Stomach (tissue), 9 donors: ENCODE results near the gene TOMT. TPM values are rescaled to one million over a fixed set of nuclear protein-coding genes. Genes with fewer than 3 reads are reported as not detected.

ENCODE experiments used
- DNase-seq, 2 donors: peaks; one replicate each; pipeline versions ENCODE4 v3.0.0 to v3.0.0-alpha.2; 2013 to 2019
- H3K27ac ChIP-seq, 5 donors: fragments of 200-600 bp in 4 of 5; sonication (generic) in 4 of 5; one replicate each; pipeline ENCODE4 v1.5.1; 2013 to 2019; ENCODE audit warnings: mild to moderate bottlenecking in 1 of 5, moderate library complexity in 1 of 5
- H3K27me3 ChIP-seq, 3 donors: fragments of 200-600 bp; sonication (generic); one replicate each; pipeline ENCODE4 v1.5.1; 2017 to 2019; ENCODE audit warnings: mixed run types in 1 of 3
- H3K36me3 ChIP-seq, 4 donors: fragments of 200-600 bp; sonication (generic); 1 replicate in 3 of 4; 2 replicates in 1 of 4; pipeline ENCODE4 v1.5.1; 2016 to 2019
- H3K4me1 ChIP-seq, 4 donors: fragments of 200-600 bp; sonication (generic); one replicate each; pipeline ENCODE4 v1.5.1; 2016 to 2019
- H3K4me3 ChIP-seq, 4 donors: fragments of 200-600 bp; sonication (generic) in 3 of 4; one replicate each; pipeline ENCODE4 v1.5.1; 2016 to 2019; ENCODE audit warnings: mild to moderate bottlenecking in 1 of 4
- H3K9me3 ChIP-seq, 4 donors: fragments of 200-600 bp; sonication (generic); one replicate each; pipeline ENCODE4 v1.5.1; 2016 to 2019
- EP300 ChIP-seq: sonication (generic); formaldehyde crosslinking; IDR thresholded peaks from one replicate; pipeline ENCODE4 v1.6.1; 2017; ENCODE audit warnings: antibody characterized with exemption
- POLR2A ChIP-seq, 4 donors: fragments of 450-650 bp; IDR thresholded peaks; one replicate each; pipeline ENCODE4 v1.6.1; 2016; ENCODE audit warnings: antibody characterized with exemption in 4 of 4, control low read depth in 2 of 4, mild to moderate bottlenecking in 1 of 4, moderate library complexity in 1 of 4
- POLR2AphosphoS5 ChIP-seq, 3 donors: sonication (generic); formaldehyde crosslinking; IDR thresholded peaks; one replicate each; pipeline ENCODE4 v1.6.1; 2016; ENCODE audit warnings: antibody characterized with exemption in 3 of 3
- WGBS, 5 donors: extraction: QIAGEN DNeasy Blood & Tissue Kit in 3 of 5; methylation state at CpG; one replicate each; pipeline versions ENCODE4 v1.1.5 to v1.1.7; 2013 to 2018; 5-methylcytosine and 5-hydroxymethylcytosine counted together
- intact Hi-C: fragments of 100-400 bp; cut with DNase I; formaldehyde crosslinking; loops from one replicate; pipeline ENCODE4 v1.15.1; 2023; ENCODE audit warnings: low total_unique reads
- polyA plus RNA-seq, 3 donors: library from polyadenylated mRNA; stranded (reverse); fragments of 200-250 nt; gene quantifications; one replicate each; pipeline ENCODE4 v1.2.3, GENCODE V29; 2013
- total RNA-seq, 5 donors: library from RNA; depleted of rRNA; stranded (reverse); fragments of >200 nt; gene quantifications; one replicate each; pipeline versions ENCODE4 v1.1.0 to v1.2.3, GENCODE V29; 2014 to 2016
- TF ChIP-seq, protein P1 (sequence below), 7 experiments: fragments of 450-650 bp in 4 of 7; fragments of 200-600 bp in 3 of 7; sonication (generic) in 3 of 7; IDR thresholded peaks; one replicate each; pipeline ENCODE4 v1.5.1; 2016 to 2019; ENCODE audit warnings: antibody characterized with exemption in 7 of 7, control low read depth in 2 of 7, mild to moderate bottlenecking in 1 of 7
- donor health status: healthy with polysubstance abuse.
- donor health status: Bipolar disorder and iron deficiency.
- donor health status: healthy.

Gene TOMT
- total and polyA plus RNA-seq, 8 donors: not detected

DNA sequence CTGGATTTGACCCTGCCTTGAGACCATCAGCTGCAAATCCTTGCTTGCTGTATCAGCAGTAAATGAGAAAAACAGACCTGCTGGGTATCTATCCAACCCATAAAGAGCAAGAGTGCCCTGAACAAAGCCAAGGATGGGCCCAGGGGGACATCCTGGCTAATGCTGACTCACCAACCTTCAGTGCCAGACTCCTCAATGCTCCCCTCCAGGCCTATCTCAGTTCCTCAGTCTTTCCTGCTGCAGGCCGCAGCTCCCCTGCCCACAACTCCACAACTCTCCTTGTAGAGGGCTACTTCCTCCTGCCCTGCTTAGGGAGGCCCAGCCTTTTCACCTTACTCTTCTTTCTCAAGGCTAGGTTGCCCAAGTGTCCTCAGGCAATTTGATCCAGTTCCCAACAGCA lies 5.3 kb upstream of the TOMT start:
- intact Hi-C loops: no loop called here
- Histone ChIP-seq H3K4me1 (peaks cover 22 to 51% (median 45%) of the 10 kb centered on the region in 4 donors), H3K27ac (peak overlapping the region in 1 of 5 donors; percentile 51), H3K4me3 (no peak overlapping the region), H3K9me3 (no peaks in the 10 kb centered on the region), H3K36me3 (peaks cover 32 to 57% (median 50%) of the 10 kb centered on the region in 4 donors), H3K27me3 (no peaks in the 10 kb centered on the region)
- DNase-seq: no peak
- WGBS, 5 donors: 69 to 92% (median 83%) methylated on average over 1 of the region's 1 CpG
- TF ChIP-seq POLR2A (IDR thresholded peaks at IDR 0.05) (no peak), POLR2AphosphoS5 (IDR thresholded peaks at IDR 0.05) (no peak), EP300 (no peak)
- TF ChIP-seq, protein P1, sequence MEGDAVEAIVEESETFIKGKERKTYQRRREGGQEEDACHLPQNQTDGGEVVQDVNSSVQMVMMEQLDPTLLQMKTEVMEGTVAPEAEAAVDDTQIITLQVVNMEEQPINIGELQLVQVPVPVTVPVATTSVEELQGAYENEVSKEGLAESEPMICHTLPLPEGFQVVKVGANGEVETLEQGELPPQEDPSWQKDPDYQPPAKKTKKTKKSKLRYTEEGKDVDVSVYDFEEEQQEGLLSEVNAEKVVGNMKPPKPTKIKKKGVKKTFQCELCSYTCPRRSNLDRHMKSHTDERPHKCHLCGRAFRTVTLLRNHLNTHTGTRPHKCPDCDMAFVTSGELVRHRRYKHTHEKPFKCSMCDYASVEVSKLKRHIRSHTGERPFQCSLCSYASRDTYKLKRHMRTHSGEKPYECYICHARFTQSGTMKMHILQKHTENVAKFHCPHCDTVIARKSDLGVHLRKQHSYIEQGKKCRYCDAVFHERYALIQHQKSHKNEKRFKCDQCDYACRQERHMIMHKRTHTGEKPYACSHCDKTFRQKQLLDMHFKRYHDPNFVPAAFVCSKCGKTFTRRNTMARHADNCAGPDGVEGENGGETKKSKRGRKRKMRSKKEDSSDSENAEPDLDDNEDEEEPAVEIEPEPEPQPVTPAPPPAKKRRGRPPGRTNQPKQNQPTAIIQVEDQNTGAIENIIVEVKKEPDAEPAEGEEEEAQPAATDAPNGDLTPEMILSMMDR (IDR thresholded peaks at IDR 0.05): no peak

- WGBS, 5 donors: 28 to 45% (median 42%) methylated on average over 4 of the region's 4 CpGs
- no peak for TF ChIP-seq POLR2AphosphoS5 (IDR thresholded peaks at IDR 0.05)
- TF ChIP-seq POLR2A (IDR thresholded peaks at IDR 0.05): no peak
- TF ChIP-seq, protein P1 (IDR thresholded peaks at IDR 0.05): no peak
- no peak for TF ChIP-seq EP300
- intact Hi-C loops: no loop called here
- H3K27me3 ChIP-seq: no peaks in the 10 kb centered on the region
- peaks cover 22 to 40% (median 33%) of the 10 kb centered on the region in 4 donors for H3K36me3 ChIP-seq
- DNase-seq: no peak
- peaks cover 22 to 51% (median 45%) of the 10 kb centered on the region in 4 donors for H3K4me1 ChIP-seq
- peak overlapping the region; percentile 66 to 98 (median 82) for H3K4me3 ChIP-seq
- H3K9me3 ChIP-seq: no peaks in the 10 kb centered on the region
- H3K27ac ChIP-seq: peak overlapping the region; percentile 14 to 97 (median 94)
These were observed 3.6 kb upstream of the TOMT start for GRCh38 chr11:72102162-72102561.

GRCh38 chr11:72102631-72102945 lies 3.1 kb upstream of the TOMT start:
- 0 to 3% (median 2%) methylated on average over 9 of the region's 9 CpGs for WGBS, 5 donors
- no peak for DNase-seq

GRCh38 chr11:72102946-72103753 lies 2.6 kb upstream of the TOMT start, which contains the start of gene LAMTOR1:
TSS of gene LAMTOR1 (minus strand) at chr11:72103297. CDS start at chr11:72103224, 73 bp downstream.
- 2 to 4% (median 2%) methylated on average over 37 to 64 of the region's 64 CpGs for WGBS, 5 donors
- peak; percentile 100 for DNase-seq
- Histone ChIP-seq H3K4me1 (peaks cover 22 to 51% (median 45%) of the 10 kb centered on the region in 4 donors), H3K36me3 (peaks cover 12 to 39% (median 28%) of the 10 kb centered on the region in 4 donors), H3K27me3 (no peaks in the 10 kb centered on the region), H3K9me3 (no peaks in the 10 kb centered on the region), H3K27ac (peak within 1 kb of the TSS; percentile 93 to 97 (median 96)), H3K4me3 (peak within 1 kb of the TSS; percentile 66 to 98 (median 82))
- intact Hi-C loops: no loop called here
- TF ChIP-seq POLR2A (IDR thresholded peaks at IDR 0.05): peak in 1 of 4 donors; percentile 13
- TF ChIP-seq, protein P1 (IDR thresholded peaks at IDR 0.05): peak in 5 of 7 experiments; percentile 28 to 67 (median 49)
- TF ChIP-seq POLR2AphosphoS5 (IDR thresholded peaks at IDR 0.05): peak; percentile 79 to 86 (median 79)
- TF ChIP-seq EP300: no peak

More at GRCh38 chr11:72102631-72102945, 3.1 kb upstream of the TOMT start:
- Histone ChIP-seq H3K27me3 (no peaks in the 10 kb centered on the region), H3K4me3 (peak overlapping the region; percentile 66 to 98 (median 82)), H3K4me1 (peaks cover 22 to 51% (median 45%) of the 10 kb centered on the region in 4 donors), H3K9me3 (no peaks in the 10 kb centered on the region), H3K36me3 (peaks cover 18 to 39% (median 30%) of the 10 kb centered on the region in 4 donors), H3K27ac (peak overlapping the region; percentile 93 to 97 (median 96))
- TF ChIP-seq POLR2A (IDR thresholded peaks at IDR 0.05): no peak
- no peak for TF ChIP-seq EP300
- TF ChIP-seq, protein P1 (IDR thresholded peaks at IDR 0.05): no peak
- TF ChIP-seq POLR2AphosphoS5 (IDR thresholded peaks at IDR 0.05): no peak
- intact Hi-C loops: no loop called here
